ENCODE data around the gene LRMDA. TPM values are rescaled to one million over a fixed set of nuclear protein-coding genes. Genes with fewer than 3 reads are reported as not detected.

Gene LRMDA
- total and polyA plus RNA-seq, 2 donors (not counting 3 experiments of a cell fraction or from before 2014, with no cell fraction given): 9.7 to 18.0 TPM

GRCh38 chr10:76577455-76577854 lies 1146.0 kb downstream of the LRMDA start:
- no peak overlapping the region for H2AFZ ChIP-seq (ENCODE audit: low read depth, low read length)
- no peak overlapping the region for H3K9ac ChIP-seq (replicated peaks; ENCODE audit: extremely low read depth, insufficient read depth, low read length)
- BruUV-seq (replicated peaks): no TSS peak
- no peaks in the 10 kb centered on the region for H3K36me3 ChIP-seq (ENCODE audit: control insufficient read depth in 2 of 2, extremely low read depth in 1 of 2, insufficient read depth in 2 of 2, low read length in 2 of 2)
- ChIA-PET CTCF (no interaction called here), POLR2A (interaction anchor here (0.6 kb wide), 1 partner anchor 90 kb away, joined by 4 read pairs; no protein-coding TSS in a partner anchor)
- intact Hi-C loops (cut with micrococcal nuclease): no loop called here
- no peaks in the 10 kb centered on the region for H3K9me3 ChIP-seq (replicated peaks; ENCODE audit: control insufficient read depth, insufficient read depth, low read length)
- FAIRE-seq (no peak), DNase-seq (ENCODE audit: low read depth, low spot score) (no peak)
- TF ChIP-seq CTCF (IDR thresholded peaks at IDR 0.05; ENCODE audit: extremely low read depth in 1 of 2, insufficient read depth in 1 of 2, low read depth in 1 of 2, low read length in 2 of 2): no peak
- no peak for TF ChIP-seq POLR2A (IDR thresholded peaks at IDR 0.05; ENCODE audit: low read depth, low read length)
- TF ChIP-seq POLR2AphosphoS5 (IDR thresholded peaks at IDR 0.05; ENCODE audit: insufficient read depth, low read depth, low read length): no peak
- no peak for TF ChIP-seq GATA2 (IDR thresholded peaks at IDR 0.05; ENCODE audit: insufficient read depth, insufficient read length, low read depth, low read length)
- no peak for TF ChIP-seq JUN (IDR thresholded peaks at IDR 0.05; ENCODE audit: borderline replicate concordance, insufficient read depth, insufficient read length, low read depth)
- no peak for TF ChIP-seq FOS (IDR thresholded peaks at IDR 0.05; ENCODE audit: borderline replicate concordance, insufficient read depth, low read length)
- no peak for TF ChIP-seq EZH2 (IDR thresholded peaks at IDR 0.05; ENCODE audit: borderline replicate concordance, low read depth, low read length, severe bottlenecking)
- TF ChIP-seq MYC (IDR thresholded peaks at IDR 0.05; ENCODE audit: low read depth, low read length): no peak
- TF ChIP-seq MAX (IDR thresholded peaks at IDR 0.05; ENCODE audit: insufficient read depth, insufficient read length): no peak
- no peaks in the 10 kb centered on the region for H3K27me3 ChIP-seq (ENCODE audit: control insufficient read depth in 2 of 2, insufficient read depth in 2 of 2, low read length in 2 of 2)
- no peaks in the 10 kb centered on the region for H3K79me2 ChIP-seq (ENCODE audit: control insufficient read depth, insufficient read depth, low read length)
- no peaks in the 10 kb centered on the region for H4K20me1 ChIP-seq (replicated peaks; ENCODE audit: control insufficient read depth, extremely low read depth, insufficient read depth, low read length)
- no peak overlapping the region for H3K27ac ChIP-seq (ENCODE audit: insufficient read depth, low read depth, low read length)
- H3K4me3 ChIP-seq (replicated peaks in 1 of 3; ENCODE audit: insufficient read depth in 1 of 3, low read depth in 1 of 3, low read length in 3 of 3): no peak overlapping the region
- H3K4me2 ChIP-seq (ENCODE audit: insufficient read depth, low read length): no peak overlapping the region
- dilution Hi-C loops (cut with MboI; ENCODE audit: extremely low pct_ligation_motif_present, low sequenced_read_pairs): no loop called here
- no peaks in the 10 kb centered on the region for H3K4me1 ChIP-seq (ENCODE audit: control insufficient read depth, extremely low read depth, insufficient read depth, low read length)
- H3K9me1 ChIP-seq (replicated peaks; ENCODE audit: control insufficient read depth, extremely low read depth, insufficient read depth, low read length): no peaks in the 10 kb centered on the region
